Fibroblast of skin of back (primary cell): ENCODE results near the gene TMEM132E. TPM values are rescaled to one million over a fixed set of nuclear protein-coding genes. Genes with fewer than 3 reads are reported as not detected.
"Not testable (repeated sequence)": the region's sequence is repeated elsewhere in the genome, so short reads cannot be mapped to it uniquely, and the experiment has no call there.

ENCODE experiments used
- DNase-seq: peaks from one replicate; pipeline ENCODE4 v3.0.0-alpha.2; 2013
- polyA plus RNA-seq, 2 experiments: library from polyadenylated mRNA; unstranded; fragments of 120-200 nt; gene quantifications; one replicate each; pipeline ENCODE4 v1.2.1, GENCODE V29; 2013; ENCODE audit not compliant: insufficient read length in 2 of 2

Gene TMEM132E, protein sequence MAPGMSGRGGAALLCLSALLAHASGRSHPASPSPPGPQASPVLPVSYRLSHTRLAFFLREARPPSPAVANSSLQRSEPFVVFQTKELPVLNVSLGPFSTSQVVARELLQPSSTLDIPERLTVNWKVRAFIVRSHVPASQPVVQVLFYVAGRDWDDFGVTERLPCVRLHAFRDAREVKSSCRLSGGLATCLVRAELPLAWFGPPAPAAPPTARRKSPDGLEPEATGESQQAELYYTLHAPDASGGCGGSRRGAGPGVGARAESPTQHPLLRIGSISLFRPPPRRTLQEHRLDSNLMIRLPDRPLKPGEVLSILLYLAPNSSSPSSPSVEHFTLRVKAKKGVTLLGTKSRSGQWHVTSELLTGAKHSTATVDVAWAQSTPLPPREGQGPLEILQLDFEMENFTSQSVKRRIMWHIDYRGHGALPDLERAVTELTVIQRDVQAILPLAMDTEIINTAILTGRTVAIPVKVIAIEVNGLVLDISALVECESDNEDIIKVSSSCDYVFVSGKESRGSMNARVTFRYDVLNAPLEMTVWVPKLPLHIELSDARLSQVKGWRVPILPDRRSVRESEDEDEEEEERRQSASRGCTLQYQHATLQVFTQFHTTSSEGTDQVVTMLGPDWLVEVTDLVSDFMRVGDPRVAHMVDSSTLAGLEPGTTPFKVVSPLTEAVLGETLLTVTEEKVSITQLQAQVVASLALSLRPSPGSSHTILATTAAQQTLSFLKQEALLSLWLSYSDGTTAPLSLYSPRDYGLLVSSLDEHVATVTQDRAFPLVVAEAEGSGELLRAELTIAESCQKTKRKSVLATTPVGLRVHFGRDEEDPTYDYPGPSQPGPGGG (N-terminal part only)
- not detected for polyA plus RNA-seq (2013, experiment 1 of 2; ENCODE audit: insufficient read length)
- polyA plus RNA-seq (2013, experiment 2 of 2; ENCODE audit: insufficient read length), result not detected

DNA sequence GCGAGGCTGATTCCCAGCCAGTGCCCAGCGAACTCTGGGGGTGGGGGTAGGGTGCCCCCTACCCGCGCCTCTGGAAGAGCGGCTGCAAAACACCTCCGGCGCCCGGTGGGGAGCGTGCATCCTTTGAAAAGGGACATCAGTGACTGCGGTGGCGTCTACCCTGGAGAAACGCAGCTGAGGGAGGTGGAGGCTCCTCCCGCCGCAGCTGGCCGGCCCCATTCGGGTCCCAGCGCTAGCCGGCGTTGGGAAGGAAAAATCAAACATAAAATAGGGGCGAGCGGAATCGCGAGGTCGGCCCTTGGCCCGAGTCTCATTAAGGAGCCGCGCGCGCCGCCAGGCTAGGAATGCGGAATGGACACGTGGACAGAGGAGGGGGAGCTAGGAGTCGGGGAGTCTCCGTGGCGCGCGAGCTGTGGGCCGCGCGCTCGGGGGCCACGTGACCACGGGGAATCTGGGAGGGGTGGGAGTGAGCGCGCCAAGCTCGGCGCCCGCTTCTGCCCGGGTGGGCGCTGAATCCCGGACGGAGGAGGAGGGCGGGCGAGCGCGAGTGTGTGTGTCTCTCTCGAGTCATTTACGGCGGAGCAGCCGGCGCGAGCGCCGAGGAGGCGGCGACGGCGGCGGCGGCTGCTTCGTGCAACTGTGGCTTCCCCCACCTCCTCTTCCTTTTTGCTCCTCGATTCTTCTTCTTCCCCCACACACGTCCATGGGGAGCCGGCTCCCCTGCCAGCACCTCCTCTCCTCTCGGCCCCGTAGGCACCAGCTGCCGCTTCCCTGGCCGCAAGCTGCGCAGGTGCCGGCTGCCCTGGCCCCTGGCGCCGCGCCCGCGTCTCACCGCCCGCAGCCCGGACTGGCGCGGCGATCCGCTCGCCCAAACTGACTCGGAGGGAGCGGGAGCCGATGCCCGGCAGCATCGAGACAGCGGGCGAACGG is at the start of gene TMEM132E:
TMEM132E (plus strand) TSS at position 566 of the 930 bp plus-strand sequence. CDS start 1,495 bp downstream, outside the sequence.
- DNase-seq, result peak; percentile 13

DNA sequence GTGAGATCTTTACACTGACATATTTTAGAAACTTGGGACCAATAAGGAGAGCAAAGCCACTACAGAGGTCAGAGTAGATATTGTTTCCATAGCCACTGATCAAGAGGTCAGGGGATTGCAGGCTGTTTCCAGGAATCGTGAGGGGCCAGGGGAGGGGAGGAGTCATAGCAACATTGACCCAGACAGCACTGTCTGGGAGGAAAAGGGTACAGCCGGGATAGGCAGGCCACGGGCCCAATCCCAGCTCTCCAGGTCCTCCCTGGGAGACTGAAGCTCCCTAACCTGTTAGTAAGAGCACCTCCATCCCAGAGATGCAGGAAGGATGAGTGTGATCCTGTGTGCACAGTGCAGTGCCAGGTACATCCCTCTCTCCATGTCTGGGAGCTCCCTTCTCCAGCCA is 48.5 kb upstream of the TMEM132E start:
- no peak for DNase-seq

DNA sequence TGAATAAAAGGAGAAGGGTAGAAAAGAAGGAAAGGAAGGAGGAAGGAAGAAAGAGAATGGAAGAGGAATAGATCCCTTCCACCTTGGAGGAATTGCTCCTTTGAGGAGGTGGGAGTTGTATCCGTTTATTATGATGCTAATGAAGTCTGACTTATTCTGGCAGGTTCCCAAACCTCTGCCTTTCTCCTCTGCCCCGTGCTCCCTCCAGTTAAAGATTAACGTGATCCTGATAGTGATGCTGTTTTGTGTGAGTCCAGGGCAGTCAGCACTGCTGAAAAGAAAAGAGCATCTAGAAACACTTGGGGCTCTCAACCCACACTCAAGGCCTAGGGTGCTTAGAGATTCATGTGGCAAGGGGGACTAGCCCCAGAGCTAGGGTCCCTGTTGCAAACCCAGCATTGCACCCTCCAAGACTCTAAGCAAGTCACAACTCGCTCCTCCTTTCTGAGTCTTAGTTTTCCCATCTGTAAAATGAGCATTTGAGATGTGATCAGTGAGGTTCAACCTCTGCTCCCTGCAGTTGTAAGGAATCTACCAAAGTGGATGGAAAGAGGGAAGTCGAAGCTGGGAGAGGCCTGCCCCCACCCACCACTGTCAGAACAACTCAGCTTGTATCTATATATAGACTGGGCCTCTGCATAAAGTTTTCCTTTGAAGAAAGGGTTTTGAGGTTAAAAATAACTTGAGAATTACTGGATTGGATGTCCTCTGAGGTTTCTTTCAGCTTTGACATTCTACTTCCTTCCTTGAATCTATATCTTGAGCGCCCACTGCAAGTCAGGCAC is 46.9 kb upstream of the TMEM132E start:
- DNase-seq, result no peak

DNA sequence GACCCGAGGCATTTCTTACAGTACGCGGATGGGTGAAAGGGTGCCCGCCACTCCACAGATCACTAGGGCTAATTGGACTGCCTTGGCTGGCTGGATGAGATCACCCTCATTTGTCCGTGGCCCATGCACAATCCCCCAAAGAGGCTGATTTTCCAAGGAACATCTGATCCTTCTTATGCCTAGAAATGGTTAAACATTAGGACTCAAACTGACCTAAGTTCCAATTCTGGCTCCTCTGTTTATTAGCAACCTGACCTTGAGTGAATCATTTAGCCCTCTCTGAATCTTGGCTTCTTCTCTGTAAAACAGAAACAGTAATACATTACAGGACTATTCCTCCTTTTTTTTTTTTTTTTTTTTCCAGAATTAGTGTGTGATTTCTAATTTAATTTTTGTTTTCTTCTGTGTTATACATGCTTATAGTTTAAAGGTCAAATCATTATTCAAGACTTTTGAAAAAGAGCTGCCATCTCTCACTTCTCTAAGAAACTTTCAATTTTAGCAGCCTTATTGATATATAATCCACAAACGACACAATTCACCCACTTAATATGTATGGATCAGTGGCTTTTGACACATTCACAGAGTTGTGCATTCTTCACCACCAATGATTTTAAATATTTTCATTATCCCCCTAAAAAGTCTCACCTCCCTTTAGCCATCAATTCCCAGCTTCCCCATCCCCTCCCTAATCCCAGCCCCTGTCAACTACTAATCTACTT is 45.4 kb upstream of the TMEM132E start:
- DNase-seq, result no peak

DNA sequence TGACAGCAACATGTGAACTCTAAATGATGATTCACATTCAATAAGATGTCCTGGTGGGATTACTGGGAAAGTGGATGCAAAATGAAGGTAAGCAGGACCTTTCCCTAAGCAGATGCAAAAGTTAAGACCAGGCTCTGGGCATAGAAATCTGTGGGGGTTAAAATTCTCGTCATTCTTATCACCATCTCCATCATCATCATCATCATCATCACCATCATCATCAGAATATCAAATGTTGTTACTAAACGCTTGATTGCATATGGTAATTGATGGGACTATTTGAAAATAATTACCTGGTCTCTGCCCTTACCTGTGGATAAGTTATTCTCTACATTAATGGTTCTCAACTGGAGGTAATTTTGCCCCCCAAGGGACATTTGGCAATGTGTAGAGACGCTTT is 41.9 kb upstream of the TMEM132E start:
- no peak for DNase-seq

DNA sequence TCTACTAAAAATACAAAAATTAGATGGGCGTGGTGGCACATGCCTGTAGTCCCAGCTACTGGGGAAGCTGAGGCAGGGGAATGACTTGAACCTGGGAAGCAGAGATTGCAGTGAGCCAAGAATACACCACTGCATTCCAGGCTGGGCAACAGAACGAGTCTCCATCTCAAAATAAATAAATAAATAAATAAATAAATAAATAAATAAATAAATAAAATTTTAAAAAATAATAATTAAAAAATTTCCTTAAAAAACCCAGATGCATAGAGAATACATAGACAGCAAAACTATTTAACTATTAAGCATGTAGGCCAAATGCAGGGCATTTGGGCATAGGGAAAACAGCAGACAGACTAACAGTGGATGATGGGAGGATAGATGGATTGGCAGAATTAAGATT is 40.8 kb upstream of the TMEM132E start:
- DNase-seq, result not testable (repeated sequence)

DNA sequence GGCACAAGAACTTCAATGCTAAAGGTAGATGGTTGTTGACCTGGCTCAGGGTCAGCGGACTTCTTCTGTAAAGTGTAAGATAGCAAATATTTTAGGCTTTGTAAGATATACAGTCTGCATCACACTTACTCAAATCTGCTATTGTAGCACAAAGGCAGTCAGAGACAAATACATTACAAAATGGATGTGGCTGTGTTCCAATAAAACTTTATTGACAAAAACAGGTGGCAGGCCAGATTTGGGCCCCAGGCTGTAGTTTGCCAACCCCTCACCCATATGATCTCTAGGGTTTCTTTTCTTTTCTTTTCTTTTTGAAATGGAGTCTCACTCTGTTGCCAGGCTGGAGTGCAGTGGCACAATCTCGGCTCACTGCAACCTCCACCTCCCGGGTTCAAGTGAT is 39.5 kb upstream of the TMEM132E start:
- DNase-seq, result no peak

DNA sequence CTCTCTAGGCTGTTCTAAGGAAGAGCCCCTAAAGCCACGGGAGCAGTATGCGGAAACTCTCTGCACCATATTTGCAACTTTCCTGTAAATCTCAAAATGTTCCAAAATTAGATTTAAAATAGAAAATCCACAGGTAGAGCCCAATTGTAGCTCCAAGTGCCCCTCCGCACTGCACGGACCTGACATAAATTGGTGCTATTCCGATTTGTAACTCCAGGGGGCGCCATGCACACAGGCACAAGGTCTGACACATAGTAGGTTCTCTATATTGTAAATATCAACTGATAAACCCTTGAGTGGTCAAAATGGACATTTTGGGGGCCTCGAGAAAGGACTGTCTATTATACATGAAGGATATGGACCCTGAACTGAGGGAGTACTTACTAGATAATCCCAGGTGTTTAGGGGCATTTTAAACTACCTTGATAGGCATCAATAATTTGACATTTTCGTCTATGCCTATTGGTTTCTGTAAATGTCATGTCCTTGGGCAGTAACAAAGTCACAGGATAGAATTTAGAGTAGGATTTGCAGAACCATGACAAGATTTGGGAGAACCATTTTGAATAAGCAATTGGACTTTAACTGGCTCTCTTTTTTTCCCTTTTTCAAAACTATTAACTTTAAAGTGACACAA is 36.6 kb upstream of the TMEM132E start:
- DNase-seq, result peak; percentile 7

DNA sequence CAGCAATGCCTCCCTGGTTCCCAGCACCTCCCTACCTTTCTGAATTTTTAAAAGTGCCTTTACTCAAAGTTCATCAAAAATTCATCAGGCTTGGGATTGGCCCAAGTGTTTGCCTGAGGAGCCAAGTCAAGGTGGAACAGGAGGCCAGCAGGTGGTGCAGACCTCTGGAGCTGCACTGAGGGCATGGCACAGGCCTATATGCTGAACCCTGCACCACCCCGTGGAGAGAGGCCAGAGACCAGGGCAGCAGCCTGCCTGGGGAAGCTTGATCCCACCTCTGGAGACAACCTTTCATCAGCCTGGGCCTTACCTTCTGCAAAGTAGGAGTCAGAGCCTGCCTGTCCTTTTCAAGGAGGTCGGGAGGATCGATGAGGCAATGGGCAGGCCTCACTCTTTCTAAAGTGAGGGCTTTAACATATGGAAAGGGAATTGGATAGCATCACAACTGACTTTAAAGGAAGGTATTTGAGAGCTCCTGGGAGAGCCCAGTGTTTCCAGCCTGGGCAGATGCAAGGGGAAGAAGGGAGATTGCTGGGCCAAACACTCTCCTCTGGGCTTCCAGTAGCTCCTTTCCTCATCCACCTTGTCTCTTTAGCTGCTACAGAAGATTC is 31.8 kb upstream of the TMEM132E start:
- DNase-seq, result no peak

DNA sequence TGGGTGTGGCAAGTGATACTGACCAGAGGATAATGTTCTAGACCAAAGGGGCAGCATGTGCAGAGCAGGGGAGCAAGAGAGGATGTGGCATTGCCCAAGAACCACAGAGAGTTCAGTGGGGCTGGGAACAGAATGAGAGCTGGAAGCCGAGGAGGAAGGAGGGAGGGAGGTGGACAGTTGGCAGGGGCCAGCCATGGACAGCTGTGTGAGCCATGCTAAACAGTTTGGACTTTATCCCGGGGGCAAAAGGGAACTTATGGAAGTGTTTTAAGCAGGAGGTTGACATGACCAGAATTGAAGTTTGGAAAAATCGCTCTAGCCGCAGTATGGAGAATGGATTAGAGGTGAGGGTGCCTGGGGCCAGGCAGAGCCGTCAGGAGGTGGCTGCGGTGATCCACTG is 29.4 kb upstream of the TMEM132E start:
- DNase-seq, result no peak

DNA sequence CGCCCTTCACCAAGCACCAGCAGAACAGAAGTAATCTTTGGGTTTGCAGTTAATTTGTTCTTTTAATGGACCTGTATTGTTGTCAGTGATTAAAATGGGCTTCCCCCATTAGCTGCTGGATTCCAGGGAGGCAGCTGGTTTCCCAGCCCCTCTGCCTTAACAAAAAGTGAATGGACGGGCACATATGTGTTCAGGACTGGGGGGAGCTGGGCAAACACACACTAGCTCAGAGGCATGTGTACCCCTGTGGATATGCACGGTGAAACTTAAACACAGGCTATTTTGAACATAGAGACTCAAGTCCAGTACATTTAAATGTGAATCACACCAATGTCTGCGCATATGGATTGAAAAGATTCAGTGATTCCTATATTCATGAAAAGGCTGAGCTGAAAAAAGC is 25.5 kb upstream of the TMEM132E start:
- DNase-seq, result no peak

DNA sequence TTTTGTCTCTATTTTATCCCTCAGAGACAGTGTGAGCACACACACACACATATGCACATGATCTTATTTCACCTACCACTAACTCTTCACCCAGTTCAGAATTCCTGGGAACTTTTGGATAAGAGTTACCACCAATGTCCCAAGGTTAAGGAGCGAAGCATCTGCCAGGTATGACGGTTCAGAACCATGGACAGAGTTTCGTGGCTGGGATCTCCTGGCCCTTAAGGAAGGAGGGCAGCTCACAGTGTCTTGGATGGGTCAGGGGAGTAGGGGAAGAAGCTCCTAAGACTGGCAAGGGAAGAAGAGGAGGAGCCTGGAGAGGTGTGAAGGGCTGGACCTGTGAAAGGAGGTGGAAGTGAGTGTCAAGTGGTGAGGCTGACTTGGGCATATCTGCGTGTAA is 23.0 kb upstream of the TMEM132E start:
- DNase-seq, result peak; percentile 15

DNA sequence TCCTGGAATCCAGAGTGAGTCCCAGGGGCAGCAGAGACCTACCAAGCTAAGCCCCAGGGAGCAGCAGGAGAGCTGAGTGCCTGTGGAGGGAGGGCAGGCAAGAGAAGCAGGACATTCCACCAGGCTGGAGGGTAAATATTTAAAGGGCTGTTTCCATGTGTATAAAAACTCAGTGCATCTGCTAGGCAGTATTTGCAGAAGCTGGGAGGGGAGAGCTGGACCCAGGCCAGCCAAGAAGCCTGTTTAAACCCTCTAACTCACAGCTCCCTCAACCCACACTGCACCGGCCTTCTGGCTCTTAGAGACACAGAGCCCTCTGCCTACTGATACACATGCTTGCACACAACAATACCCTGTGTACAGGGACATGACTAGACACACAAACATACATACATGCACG is 22.5 kb upstream of the TMEM132E start:
- DNase-seq, result no peak

DNA sequence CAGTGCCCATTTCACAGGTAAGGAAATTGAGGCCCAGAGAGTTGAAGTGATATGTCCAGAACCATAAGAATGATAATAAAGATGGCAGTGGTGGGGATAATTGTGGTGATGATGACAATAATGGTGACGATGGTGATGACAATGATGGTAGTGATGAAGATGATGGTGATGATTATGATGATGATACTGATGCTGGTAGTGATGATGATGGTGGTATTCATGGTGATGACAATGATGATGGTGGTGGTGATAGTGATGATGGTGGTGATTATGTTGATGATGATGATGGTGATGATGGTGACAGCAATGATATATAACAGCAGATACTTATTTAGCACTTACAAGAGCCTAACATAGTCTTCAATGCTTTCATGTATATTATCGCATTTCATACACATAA is 18.1 kb upstream of the TMEM132E start:
- no peak for DNase-seq

DNA sequence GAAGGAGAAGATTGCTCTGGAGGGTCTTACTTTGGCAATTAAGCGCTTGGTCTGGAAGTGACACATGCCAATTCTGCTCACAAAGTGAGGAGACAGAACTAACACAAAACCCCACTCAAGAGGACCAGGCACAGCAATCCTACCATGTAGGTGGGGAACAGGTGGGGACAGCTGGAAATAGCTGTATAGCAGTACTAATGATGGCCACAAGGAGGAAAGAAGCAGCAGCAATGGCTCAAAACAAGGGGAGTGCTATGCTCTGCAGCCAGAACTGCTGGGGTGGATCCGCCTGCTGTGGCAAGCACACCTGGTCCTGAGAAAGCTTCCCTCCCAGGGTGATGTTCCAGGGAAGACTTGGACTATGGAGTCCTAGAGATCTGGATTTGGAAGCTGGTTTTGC is 17.0 kb upstream of the TMEM132E start:
- DNase-seq, result no peak

DNA sequence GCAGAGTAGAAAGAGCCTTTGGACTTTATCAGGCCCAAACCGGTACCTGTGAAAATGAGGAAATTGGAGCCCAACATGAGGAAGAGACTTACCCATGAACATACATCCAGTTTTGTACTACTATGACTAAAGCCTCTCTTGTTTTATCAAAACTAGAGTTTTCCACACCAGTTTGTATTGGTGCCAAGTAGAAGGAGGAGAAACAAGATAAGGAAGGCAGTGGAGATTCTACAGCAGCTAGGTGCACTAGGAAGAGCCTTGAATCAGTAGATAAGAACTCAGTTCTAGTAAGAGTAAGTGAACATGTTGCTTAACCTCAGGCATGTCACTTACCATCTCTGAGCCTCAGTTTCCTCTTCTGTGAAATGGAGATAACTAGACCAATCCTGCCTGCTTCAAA is 13.7 kb upstream of the TMEM132E start:
- no peak for DNase-seq

DNA sequence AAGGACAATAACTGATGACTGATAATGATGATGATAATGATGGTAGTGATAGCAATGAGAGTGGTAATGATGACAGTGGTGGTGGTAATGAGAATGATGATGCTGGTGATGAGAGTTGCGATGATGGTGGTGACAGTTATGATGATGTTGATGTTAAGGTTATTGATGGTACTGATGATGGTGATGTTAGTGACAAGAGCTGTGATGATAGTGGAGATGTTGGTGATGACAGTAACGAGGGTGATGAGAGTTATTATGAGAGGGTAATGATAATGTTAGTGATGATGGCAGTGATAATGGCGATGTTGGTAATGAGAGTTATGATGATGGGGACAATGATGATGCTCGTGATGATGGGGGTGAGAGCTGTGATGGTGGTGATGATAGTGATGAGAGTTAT is 13.2 kb upstream of the TMEM132E start:
- DNase-seq, result no peak

DNA sequence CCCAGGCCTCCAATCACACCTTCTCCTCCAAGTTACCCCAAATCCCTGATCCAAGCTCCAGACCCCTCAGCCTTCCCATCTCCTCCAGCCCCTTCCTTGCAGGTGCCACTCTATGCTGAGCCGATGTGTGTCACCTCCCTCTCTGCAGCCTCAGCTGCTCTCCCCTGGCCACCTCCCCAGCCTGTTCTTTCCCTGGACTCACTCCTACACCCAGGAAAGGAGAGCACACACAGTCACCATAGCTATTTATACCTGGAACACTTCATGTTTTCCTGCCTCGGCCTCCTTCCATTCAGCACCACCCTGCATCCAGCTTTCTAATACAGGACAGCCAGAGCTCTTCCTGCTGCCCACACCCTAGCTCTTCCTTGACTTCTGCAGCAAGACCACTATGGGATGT is 12.5 kb upstream of the TMEM132E start:
- DNase-seq, result no peak

DNA sequence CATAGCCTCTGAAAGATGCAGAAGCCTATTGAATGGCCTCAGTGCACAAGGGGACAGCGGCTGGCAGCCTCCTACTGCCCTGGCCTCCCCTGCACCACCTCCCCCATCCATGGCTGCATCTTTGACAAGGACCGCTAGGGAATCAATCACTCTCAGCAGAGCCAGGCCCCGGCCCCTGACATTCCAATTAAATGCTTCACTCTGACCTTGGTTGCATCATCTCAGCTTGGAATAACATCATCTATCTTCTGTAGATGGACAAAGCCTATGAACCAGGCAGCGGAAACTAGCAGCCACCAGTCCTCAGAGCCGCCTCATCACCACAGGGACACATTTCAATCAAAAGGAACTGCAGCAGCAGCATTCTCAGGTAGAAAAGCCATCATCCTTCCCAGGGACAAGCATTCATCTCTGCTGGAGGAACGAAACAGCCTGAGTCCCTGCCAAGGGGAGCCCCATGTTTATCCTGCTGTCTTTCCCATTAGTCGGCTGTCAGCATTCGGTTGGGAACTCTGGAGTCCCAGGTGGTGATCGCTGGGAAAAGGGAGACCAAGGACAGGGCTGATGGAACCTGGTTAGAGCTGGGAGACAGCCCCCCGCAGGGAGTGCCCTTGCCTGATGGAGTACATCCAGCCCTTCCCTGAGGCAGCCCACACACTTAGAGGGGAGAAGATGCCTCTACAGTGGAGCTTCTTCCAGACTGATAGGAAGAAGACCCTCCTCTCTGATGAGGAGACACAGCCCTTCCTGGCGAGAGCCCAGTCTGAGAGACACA is 11.5 kb upstream of the TMEM132E start:
- DNase-seq, result no peak
